Measurements from ENCODE around the gene DAB1. TPM values are rescaled to one million over a fixed set of nuclear protein-coding genes. Genes with fewer than 3 reads are reported as not detected.
A peak's percentile ranks its signal among the peaks of the same experiment; 100 is the strongest.

The DAB1 gene
- polyA plus RNA-seq, 1 donor from 2014 or later = 11.4 TPM

- H3K79me2 ChIP-seq (replicated peaks; ENCODE audit: insufficient read depth, low read length) = no peaks in the 10 kb centered on the region
- no peak overlapping the region for H3K4me2 ChIP-seq (ENCODE audit: low read length)
- H3K9me3 ChIP-seq (ENCODE audit: low read length) = no peaks in the 10 kb centered on the region
- H3K9ac ChIP-seq (ENCODE audit: low read length) = no peak overlapping the region
- peaks cover 4% of the 10 kb centered on the region for H3F3A ChIP-seq (ENCODE audit: insufficient read depth, low read length, poor library complexity, severe bottlenecking)
- H2AFZ ChIP-seq (ENCODE audit: low read depth, low read length) = no peak overlapping the region
- H3K9me2 ChIP-seq (ENCODE audit: insufficient read depth, low read length) = no peaks in the 10 kb centered on the region
- H3K27ac ChIP-seq (ENCODE audit: low read length) = no peak overlapping the region
- H3K4me3 ChIP-seq (ENCODE audit: low read length) = no peak overlapping the region
- TF ChIP-seq CTCF (IDR thresholded peaks at IDR 0.05; ENCODE audit: poor library complexity, severe bottlenecking) = no peak
- TF ChIP-seq, protein P1, sequence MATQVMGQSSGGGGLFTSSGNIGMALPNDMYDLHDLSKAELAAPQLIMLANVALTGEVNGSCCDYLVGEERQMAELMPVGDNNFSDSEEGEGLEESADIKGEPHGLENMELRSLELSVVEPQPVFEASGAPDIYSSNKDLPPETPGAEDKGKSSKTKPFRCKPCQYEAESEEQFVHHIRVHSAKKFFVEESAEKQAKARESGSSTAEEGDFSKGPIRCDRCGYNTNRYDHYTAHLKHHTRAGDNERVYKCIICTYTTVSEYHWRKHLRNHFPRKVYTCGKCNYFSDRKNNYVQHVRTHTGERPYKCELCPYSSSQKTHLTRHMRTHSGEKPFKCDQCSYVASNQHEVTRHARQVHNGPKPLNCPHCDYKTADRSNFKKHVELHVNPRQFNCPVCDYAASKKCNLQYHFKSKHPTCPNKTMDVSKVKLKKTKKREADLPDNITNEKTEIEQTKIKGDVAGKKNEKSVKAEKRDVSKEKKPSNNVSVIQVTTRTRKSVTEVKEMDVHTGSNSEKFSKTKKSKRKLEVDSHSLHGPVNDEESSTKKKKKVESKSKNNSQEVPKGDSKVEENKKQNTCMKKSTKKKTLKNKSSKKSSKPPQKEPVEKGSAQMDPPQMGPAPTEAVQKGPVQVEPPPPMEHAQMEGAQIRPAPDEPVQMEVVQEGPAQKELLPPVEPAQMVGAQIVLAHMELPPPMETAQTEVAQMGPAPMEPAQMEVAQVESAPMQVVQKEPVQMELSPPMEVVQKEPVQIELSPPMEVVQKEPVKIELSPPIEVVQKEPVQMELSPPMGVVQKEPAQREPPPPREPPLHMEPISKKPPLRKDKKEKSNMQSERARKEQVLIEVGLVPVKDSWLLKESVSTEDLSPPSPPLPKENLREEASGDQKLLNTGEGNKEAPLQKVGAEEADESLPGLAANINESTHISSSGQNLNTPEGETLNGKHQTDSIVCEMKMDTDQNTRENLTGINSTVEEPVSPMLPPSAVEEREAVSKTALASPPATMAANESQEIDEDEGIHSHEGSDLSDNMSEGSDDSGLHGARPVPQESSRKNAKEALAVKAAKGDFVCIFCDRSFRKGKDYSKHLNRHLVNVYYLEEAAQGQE (IDR thresholded peaks at IDR 0.05; ENCODE audit: borderline replicate concordance) = peak; percentile 72
- TF ChIP-seq POLR2AphosphoS5 (IDR thresholded peaks at IDR 0.05) = peak; percentile 54
- no peak for TF ChIP-seq TAF1 (IDR thresholded peaks at IDR 0.05; ENCODE audit: low read depth)
- no peak for TF ChIP-seq EZH2 (IDR thresholded peaks at IDR 0.05; ENCODE audit: borderline replicate concordance, insufficient read depth, low read length, poor library complexity, severe bottlenecking)
- TF ChIP-seq EP300 (conservative IDR thresholded peaks at IDR 0.05; ENCODE audit: poor library complexity, severe bottlenecking) = peak; percentile 77
- H3K36me3 ChIP-seq (ENCODE audit: insufficient read depth, low read length) = no peaks in the 10 kb centered on the region
- H4K20me1 ChIP-seq (ENCODE audit: insufficient read depth) = no peaks in the 10 kb centered on the region
- H3K27me3 ChIP-seq (ENCODE audit: insufficient read depth, low read depth, low read length) = no peaks in the 10 kb centered on the region
Observed at GRCh38 chr1:57112148-57112547, 311.7 kb downstream of the DAB1 start.

GRCh38 chr1:57111175-57111574, 312.7 kb downstream of the DAB1 start:
- Histone ChIP-seq H4K20me1 (ENCODE audit: insufficient read depth) (no peaks in the 10 kb centered on the region), H3K9ac (ENCODE audit: low read length) (no peak overlapping the region), H3K4me3 (ENCODE audit: low read length) (no peak overlapping the region), H3F3A (ENCODE audit: insufficient read depth, low read length, poor library complexity, severe bottlenecking) (peaks cover 4% of the 10 kb centered on the region), H3K9me3 (ENCODE audit: low read length) (no peaks in the 10 kb centered on the region), H3K27me3 (ENCODE audit: insufficient read depth, low read depth, low read length) (no peaks in the 10 kb centered on the region), H3K27ac (ENCODE audit: low read length) (no peak overlapping the region), H3K79me2 (replicated peaks; ENCODE audit: insufficient read depth, low read length) (no peaks in the 10 kb centered on the region), H3K36me3 (ENCODE audit: insufficient read depth, low read length) (no peaks in the 10 kb centered on the region), H2AFZ (ENCODE audit: low read depth, low read length) (no peak overlapping the region), H3K4me2 (ENCODE audit: low read length) (no peak overlapping the region), H3K9me2 (ENCODE audit: insufficient read depth, low read length) (no peaks in the 10 kb centered on the region)
- TF ChIP-seq, protein P1 (IDR thresholded peaks at IDR 0.05; ENCODE audit: borderline replicate concordance) = no peak
- no peak for TF ChIP-seq MXI1 (conservative IDR thresholded peaks at IDR 0.05; ENCODE audit: poor library complexity, severe bottlenecking)
- no peak for TF ChIP-seq EP300 (conservative IDR thresholded peaks at IDR 0.05; ENCODE audit: poor library complexity, severe bottlenecking)
- no peak for TF ChIP-seq CTCF (IDR thresholded peaks at IDR 0.05; ENCODE audit: poor library complexity, severe bottlenecking)
- TF ChIP-seq RAD21 (conservative IDR thresholded peaks at IDR 0.05) = no peak
- no peak for TF ChIP-seq POLR2AphosphoS5 (IDR thresholded peaks at IDR 0.05)
- TF ChIP-seq TAF1 (IDR thresholded peaks at IDR 0.05; ENCODE audit: low read depth) = no peak
- TF ChIP-seq EZH2 (IDR thresholded peaks at IDR 0.05; ENCODE audit: borderline replicate concordance, insufficient read depth, low read length, poor library complexity, severe bottlenecking) = no peak
- TF ChIP-seq SMC3 (conservative IDR thresholded peaks at IDR 0.05; ENCODE audit: poor library complexity) = no peak

Measured in neural cell (in vitro differentiated cells).